AG09319 (cell line): ENCODE measurements around the gene TBC1D14.

Experiments used
- DNase-seq: peaks from one replicate; pipeline ENCODE4 v3.0.0-alpha.2; 2010; ENCODE audit warnings: low read depth; ENCODE audit errors: extremely low read depth
- CTCF ChIP-seq: IDR thresholded peaks from 2 replicates; pipeline ENCODE4 v1.5.1; 2011; ENCODE audit warnings: low read depth, mild to moderate bottlenecking, inconsistent platforms, low read length, moderate library complexity

The TBC1D14 gene

GRCh38 chr4:6896035-6896434 is 13.6 kb upstream of the TBC1D14 start:
- no peak for DNase-seq
- TF ChIP-seq CTCF: no peak

GRCh38 chr4:6898763-6899162 is 10.9 kb upstream of the TBC1D14 start:
- TF ChIP-seq CTCF: no peak
- DNase-seq: no peak

GRCh38 chr4:6900181-6900812 is 9.3 kb upstream of the TBC1D14 start:
- no peak for TF ChIP-seq CTCF
- DNase-seq: no peak

DNA sequence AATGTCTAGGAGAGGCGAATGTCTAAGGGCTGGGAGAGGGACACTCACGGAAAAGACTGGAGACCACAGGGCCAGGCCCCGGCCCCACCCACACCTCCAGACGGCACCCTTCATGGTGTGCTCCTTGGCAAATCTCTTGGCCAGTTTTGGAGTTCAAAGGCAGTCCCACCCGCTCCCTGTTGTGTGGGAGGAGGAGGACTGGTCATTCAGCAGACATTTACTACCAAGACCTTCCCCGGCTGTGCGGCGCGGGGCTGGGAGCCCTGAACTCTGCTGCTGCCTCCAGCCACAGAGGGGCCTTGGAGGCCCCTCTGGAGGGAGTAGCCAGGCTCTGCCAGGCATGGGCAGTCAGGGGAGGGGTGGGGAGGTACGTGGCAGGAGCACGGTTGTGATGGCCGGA is 8.7 kb upstream of the TBC1D14 start:
- no peak for DNase-seq

DNA sequence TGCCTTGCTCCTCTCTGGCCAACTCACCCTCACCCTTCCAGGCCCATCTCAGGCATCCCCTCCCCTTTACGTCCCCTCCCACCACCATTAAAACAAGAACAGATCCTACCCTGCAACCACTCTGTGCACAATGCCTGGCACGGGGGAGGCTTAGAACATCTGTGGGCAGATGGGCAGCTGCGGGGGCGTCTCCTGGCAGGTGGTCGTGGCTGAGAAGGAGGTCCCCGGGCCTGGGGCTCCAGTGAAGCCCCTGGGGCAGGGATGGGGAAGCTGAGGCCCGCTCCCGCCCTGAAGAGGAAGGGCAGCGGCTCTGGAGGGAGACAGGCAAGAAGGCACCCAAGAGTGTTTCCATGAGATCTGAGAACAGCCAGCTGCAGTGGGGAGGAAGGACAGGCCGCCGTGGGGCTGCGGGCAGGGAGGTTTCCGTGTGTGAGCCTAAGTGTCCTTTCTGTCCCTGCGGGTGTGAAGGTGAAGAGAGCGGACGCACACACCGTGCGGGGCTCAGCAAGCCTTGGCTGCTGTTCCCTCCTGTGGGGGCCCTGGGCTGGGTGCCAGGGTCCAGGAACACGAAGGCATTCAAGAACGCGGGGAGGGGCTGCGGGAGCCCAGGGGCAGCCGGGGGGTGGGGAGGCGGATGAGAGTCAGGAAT is 7.8 kb upstream of the TBC1D14 start:
- DNase-seq: no peak
- TF ChIP-seq CTCF: no peak

More for the DNA sequence above, 8.7 kb upstream of the TBC1D14 start:
- no peak for TF ChIP-seq CTCF

- no peak for DNase-seq
- no peak for TF ChIP-seq CTCF
Measured at GRCh38 chr4:6902318-6903042, 7.1 kb upstream of the TBC1D14 start.
